Measurements from ENCODE around the gene NFATC1. TPM values are rescaled to one million over a fixed set of nuclear protein-coding genes. Genes with fewer than 3 reads are reported as not detected.

NFATC1 gene
- total and polyA plus RNA-seq, 2 experiments from 2014 or later, result 4.2 to 11.3 TPM

- H4K20me1 ChIP-seq (ENCODE audit: insufficient read depth, poor library complexity, severe bottlenecking), result no peaks in the 10 kb centered on the region
- H3K4me3 ChIP-seq, result no peak overlapping the region
- H3K4me2 ChIP-seq, result no peak overlapping the region
- peaks cover 3% of the 10 kb centered on the region for H3K4me1 ChIP-seq (ENCODE audit: insufficient read depth)
- no peaks in the 10 kb centered on the region for H3K27me3 ChIP-seq
- no peaks in the 10 kb centered on the region for H3K36me3 ChIP-seq (replicated peaks; ENCODE audit: insufficient read depth, low read depth)
- no peak overlapping the region for H3K27ac ChIP-seq
- WGBS (ENCODE audit: low lambda C conversion rate, missing lambda C conversion rate), result 91% methylated on average over 27 of the region's 28 CpGs
- no peak for DNase-seq (ENCODE audit: low spot score)
- H3K9me2 ChIP-seq (replicated peaks; ENCODE audit: insufficient read depth), result no peaks in the 10 kb centered on the region
- H3K79me2 ChIP-seq, result no peaks in the 10 kb centered on the region
- H2AFZ ChIP-seq, result no peak overlapping the region
- H3K9me3 ChIP-seq (ENCODE audit: low read depth), result no peaks in the 10 kb centered on the region
- TF ChIP-seq EZH2 (IDR thresholded peaks at IDR 0.05; ENCODE audit: borderline replicate concordance) (no peak), CTCF (IDR thresholded peaks at IDR 0.05; ENCODE audit: poor library complexity) (no peak), EZH2phosphoT487 (IDR thresholded peaks at IDR 0.05; ENCODE audit: low read depth, severe bottlenecking, unreplicated experiment) (no peak)
Observed at GRCh38 chr18:79450289-79451080, 54.8 kb downstream of the NFATC1 start.

- Histone ChIP-seq H3K4me3 (no peak overlapping the region), H4K20me1 (ENCODE audit: insufficient read depth, poor library complexity, severe bottlenecking) (no peaks in the 10 kb centered on the region), H3K9me3 (ENCODE audit: low read depth) (no peaks in the 10 kb centered on the region), H3K27ac (no peak overlapping the region), H3K9me2 (replicated peaks; ENCODE audit: insufficient read depth) (no peaks in the 10 kb centered on the region), H3K4me2 (no peak overlapping the region), H3K79me2 (no peaks in the 10 kb centered on the region), H3K27me3 (no peaks in the 10 kb centered on the region), H3K4me1 (ENCODE audit: insufficient read depth) (peaks cover 3% of the 10 kb centered on the region), H2AFZ (no peak overlapping the region), H3K36me3 (replicated peaks; ENCODE audit: insufficient read depth, low read depth) (no peaks in the 10 kb centered on the region)
- DNase-seq (ENCODE audit: low spot score), result no peak
- WGBS (ENCODE audit: low lambda C conversion rate, missing lambda C conversion rate), result 95% methylated on average over 45 of the region's 45 CpGs
- TF ChIP-seq CTCF (IDR thresholded peaks at IDR 0.05; ENCODE audit: poor library complexity) (no peak), EZH2phosphoT487 (IDR thresholded peaks at IDR 0.05; ENCODE audit: low read depth, severe bottlenecking, unreplicated experiment) (no peak), EZH2 (IDR thresholded peaks at IDR 0.05; ENCODE audit: borderline replicate concordance) (no peak)
Observed at GRCh38 chr18:79451237-79452125, 55.8 kb downstream of the NFATC1 start.

GRCh38 chr18:79452190-79452990 lies 56.7 kb downstream of the NFATC1 start:
- H3K4me3 ChIP-seq, result no peak overlapping the region
- no peaks in the 10 kb centered on the region for H3K9me3 ChIP-seq (ENCODE audit: low read depth)
- 91% methylated on average over 26 of the region's 26 CpGs for WGBS (ENCODE audit: low lambda C conversion rate, missing lambda C conversion rate)
- no peaks in the 10 kb centered on the region for H3K9me2 ChIP-seq (replicated peaks; ENCODE audit: insufficient read depth)
- H3K27me3 ChIP-seq, result no peaks in the 10 kb centered on the region
- H2AFZ ChIP-seq, result no peak overlapping the region
- no peaks in the 10 kb centered on the region for H3K79me2 ChIP-seq
- no peak for DNase-seq (ENCODE audit: low spot score)
- H3K4me2 ChIP-seq, result no peak overlapping the region
- peaks cover 3% of the 10 kb centered on the region for H3K4me1 ChIP-seq (ENCODE audit: insufficient read depth)
- H3K36me3 ChIP-seq (replicated peaks; ENCODE audit: insufficient read depth, low read depth), result no peaks in the 10 kb centered on the region
- H3K27ac ChIP-seq, result no peak overlapping the region
- no peaks in the 10 kb centered on the region for H4K20me1 ChIP-seq (ENCODE audit: insufficient read depth, poor library complexity, severe bottlenecking)
- no peak for TF ChIP-seq EZH2 (IDR thresholded peaks at IDR 0.05; ENCODE audit: borderline replicate concordance)
- no peak for TF ChIP-seq EZH2phosphoT487 (IDR thresholded peaks at IDR 0.05; ENCODE audit: low read depth, severe bottlenecking, unreplicated experiment)
- no peak for TF ChIP-seq CTCF (IDR thresholded peaks at IDR 0.05; ENCODE audit: poor library complexity)
